H1 (cell line): Measurements from ENCODE around the gene ZNF148. TPM values are rescaled to one million over a fixed set of nuclear protein-coding genes. Genes with fewer than 3 reads are reported as not detected.

ENCODE experiments used
- CTCF ChIA-PET: fragments of 300-600 bp; sonication (Branson Sonifier 250); formaldehyde crosslinking; loops from one replicate; lab custom pipeline; 2021; ENCODE audit not compliant: partially characterized antibody; lab: Charles Lee
- POLR2A ChIA-PET: fragments of 300-600 bp; sonication (Branson Sonifier 250); formaldehyde crosslinking; loops from one replicate; lab custom pipeline; 2021; ENCODE audit warnings: inconsistent platforms; ENCODE audit not compliant: partially characterized antibody; lab: Charles Lee
- DNase-seq, 2 experiments: peaks; one replicate each; pipeline versions ENCODE4 v3.0.0 to v3.0.0-alpha.2; 2010 to 2022; ENCODE audit warnings: low spot score in 2 of 2, low read depth in 1 of 2, mixed read lengths in 1 of 2
- FAIRE-seq: peaks from 2 replicates; lab custom pipeline; 2011; peaks lifted over from hg19 to GRCh38; lab: Jason Lieb, UNC
- H2AFZ ChIP-seq: 2 replicates; pipeline ENCODE4 v1.8.1; 2012; ENCODE audit warnings: low read length, inconsistent platforms
- H2AK5ac ChIP-seq: 2 replicates; pipeline ENCODE4 v1.6.1; 2013; ENCODE audit warnings: low read depth, low read length
- H2BK120ac ChIP-seq: replicated peaks from 2 replicates; pipeline ENCODE3; 2013; ENCODE audit warnings: low read depth, low read length, inconsistent platforms
- H2BK12ac ChIP-seq: 2 replicates; pipeline ENCODE4 v1.6.1; 2013; ENCODE audit warnings: low read depth, low read length
- H2BK15ac ChIP-seq: 2 replicates; pipeline ENCODE4 v1.6.1; 2013; ENCODE audit warnings: low read length
- H2BK20ac ChIP-seq: 2 replicates; pipeline ENCODE4 v1.6.1; 2013; ENCODE audit warnings: low read length
- H2BK5ac ChIP-seq: 2 replicates; pipeline ENCODE4 v1.6.1; 2013; ENCODE audit warnings: low read depth, low read length
- H3K14ac ChIP-seq: 2 replicates; pipeline ENCODE4 v1.6.1; 2013; ENCODE audit warnings: inconsistent platforms; ENCODE audit not compliant: insufficient read length
- H3K18ac ChIP-seq: 2 replicates; pipeline ENCODE4 v1.6.1; 2013; ENCODE audit warnings: low read length; ENCODE audit errors: extremely low read depth
- H3K23ac ChIP-seq: 2 replicates; pipeline ENCODE4 v1.6.1; 2013; ENCODE audit warnings: inconsistent platforms; ENCODE audit not compliant: insufficient read length
- H3K23me2 ChIP-seq: 2 replicates; pipeline ENCODE4 v1.6.1; 2013; ENCODE audit warnings: low read depth, low read length
- H3K27ac ChIP-seq: 2 replicates; pipeline ENCODE4 v1.6.1; 2011; ENCODE audit warnings: low read depth, low read length, inconsistent platforms
- H3K27me3 ChIP-seq, 4 experiments: replicated peaks in 1 of 4; 1 replicate in 1 of 4; 2 replicates in 3 of 4; pipeline versions ENCODE4 v1.6.1 to v1.8.1; 2011 to 2013; ENCODE audit warnings: low read length in 3 of 4, mild to moderate bottlenecking in 3 of 4, inconsistent platforms in 2 of 4, mixed read lengths in 2 of 4, moderate library complexity in 1 of 4; ENCODE audit not compliant: control insufficient read depth in 3 of 4, insufficient read depth in 3 of 4; ENCODE audit errors: extremely low read depth in 1 of 4
- H3K36me3 ChIP-seq, 4 experiments: 2 replicates each; pipeline versions ENCODE4 v1.6.1 to v1.8.1; 2011 to 2013; ENCODE audit warnings: mild to moderate bottlenecking in 4 of 4, low read length in 3 of 4, moderate library complexity in 2 of 4, control low read depth in 1 of 4, inconsistent platforms in 1 of 4; ENCODE audit not compliant: insufficient read depth in 4 of 4, control insufficient read depth in 2 of 4
- H3K4ac ChIP-seq: replicated peaks from 2 replicates; pipeline ENCODE3; 2013; ENCODE audit warnings: low read length, low read depth, mixed read lengths, inconsistent platforms; ENCODE audit not compliant: insufficient read length
- H3K4me1 ChIP-seq, 4 experiments: replicated peaks in 1 of 4; 1 replicate in 1 of 4; 2 replicates in 3 of 4; pipeline versions ENCODE4 v1.6.1 to v1.8.1; 2011 to 2013; ENCODE audit warnings: low read length in 3 of 4, inconsistent platforms in 2 of 4, mixed read lengths in 1 of 4; ENCODE audit not compliant: insufficient read depth in 4 of 4, control insufficient read depth in 3 of 4
- H3K4me2 ChIP-seq, 2 experiments: 2 replicates each; pipeline versions ENCODE4 v1.6.1 to v1.8.1; 2011 to 2013; ENCODE audit warnings: low read depth in 2 of 2, low read length in 2 of 2, control low read depth in 1 of 2, inconsistent platforms in 1 of 2, mild to moderate bottlenecking in 1 of 2; ENCODE audit not compliant: insufficient read depth in 1 of 2
- H3K4me3 ChIP-seq, 4 experiments: fragments of 200-600, 300-600 bp in 1 of 4; sonication (generic), shearing (Covaris generic), sonication (Bioruptor Twin) in 1 of 4; 2 replicates each; pipeline versions ENCODE4 v1.5.1 to v1.8.1; 2011 to 2016; ENCODE audit warnings: low read length in 4 of 4, low read depth in 3 of 4, control low read depth in 2 of 4, inconsistent platforms in 2 of 4, mild to moderate bottlenecking in 2 of 4, mixed read lengths in 1 of 4, moderate library complexity in 1 of 4; ENCODE audit not compliant: insufficient read depth in 2 of 4; ENCODE audit errors: extremely low read depth in 1 of 4
- H3K56ac ChIP-seq: replicated peaks from 2 replicates; pipeline ENCODE3; 2013; ENCODE audit warnings: low read depth, mild to moderate bottlenecking, mixed read lengths, low read length, inconsistent platforms; ENCODE audit not compliant: insufficient read length
- H3K79me1 ChIP-seq: 2 replicates; pipeline ENCODE4 v1.6.1; 2013; ENCODE audit warnings: low read depth, low read length, control low read depth
- H3K79me2 ChIP-seq, 2 experiments: 2 replicates each; pipeline versions ENCODE4 v1.6.1 to v1.8.1; 2012 to 2013; ENCODE audit warnings: low read length in 2 of 2, mild to moderate bottlenecking in 2 of 2, inconsistent platforms in 1 of 2; ENCODE audit not compliant: insufficient read depth in 2 of 2, control insufficient read depth in 1 of 2
- H3K9ac ChIP-seq, 4 experiments: replicated peaks in 1 of 4; 1 replicate in 1 of 4; 2 replicates in 3 of 4; pipeline versions ENCODE4 v1.6.1 to v1.8.1; 2011 to 2013; ENCODE audit warnings: low read depth in 3 of 4, low read length in 3 of 4, control low read depth in 2 of 4, mild to moderate bottlenecking in 2 of 4, moderate library complexity in 2 of 4, inconsistent platforms in 1 of 4; ENCODE audit errors: extremely low read depth in 1 of 4
- H3K9me3 ChIP-seq, 2 experiments: 2 replicates each; pipeline versions ENCODE4 v1.6.1 to v1.8.1; 2012 to 2013; ENCODE audit warnings: mild to moderate bottlenecking in 2 of 2, moderate library complexity in 2 of 2, control low read depth in 1 of 2, inconsistent platforms in 1 of 2, low read depth in 1 of 2, low read length in 1 of 2, mixed read lengths in 1 of 2; ENCODE audit not compliant: insufficient read depth in 2 of 2
- H4K20me1 ChIP-seq, 2 experiments: replicated peaks in 1 of 2; 2 replicates each; pipeline versions ENCODE3 to v1.8.1; 2011 to 2013; ENCODE audit warnings: inconsistent platforms in 2 of 2, low read length in 2 of 2, mild to moderate bottlenecking in 1 of 2; ENCODE audit not compliant: insufficient read depth in 2 of 2, control insufficient read depth in 1 of 2
- H4K5ac ChIP-seq: 2 replicates; pipeline ENCODE4 v1.6.1; 2013; ENCODE audit warnings: low read length, low read depth, mixed read lengths, inconsistent platforms; ENCODE audit not compliant: insufficient read length
- H4K8ac ChIP-seq: 2 replicates; pipeline ENCODE4 v1.8.0; 2013; ENCODE audit warnings: mild to moderate bottlenecking, moderate library complexity, low read length, inconsistent platforms; ENCODE audit not compliant: insufficient read depth; ENCODE audit errors: extremely low read depth
- H4K91ac ChIP-seq: replicated peaks from 2 replicates; pipeline ENCODE3; 2013; ENCODE audit warnings: low read length, mixed read lengths, inconsistent platforms; ENCODE audit not compliant: insufficient read length
- CEBPB ChIP-seq: IDR thresholded peaks from 2 replicates; pipeline ENCODE4 v1.6.1; 2012; ENCODE audit warnings: low read depth, low read length
- NRF1 ChIP-seq: IDR thresholded peaks from 2 replicates; pipeline ENCODE4 v1.6.1; 2011; ENCODE audit warnings: mild to moderate bottlenecking, low read depth, low read length, improper control_type of control experiment
- WGBS, 2 experiments: shearing (Covaris generic) in 1 of 2; methylation state at CpG; one replicate each; pipeline versions ENCODE4 v1.1.6 to v1.1.7; 2013 to 2015; ENCODE audit warnings: low lambda C conversion rate in 2 of 2, mixed read lengths in 2 of 2, inconsistent platforms in 1 of 2, low coverage in 1 of 2, missing lambda C conversion rate in 1 of 2; ENCODE audit not compliant: insufficient replicate concordance in 2 of 2, insufficient coverage in 1 of 2, insufficient read length in 1 of 2; ENCODE audit errors: extremely low coverage in 1 of 2, missing lambda C conversion rate in 1 of 2; 5-methylcytosine and 5-hydroxymethylcytosine counted together
- polyA plus RNA-seq, 7 experiments: library from polyadenylated mRNA; depleted of rRNA in 3 of 7; stranded (reverse) in 5 of 7; unstranded in 2 of 7; fragments of >200 nt in 5 of 7; fragments of 200-250 nt in 2 of 7; gene quantifications; 1 replicate in 5 of 7; 2 replicates in 1 of 7; 4 replicates in 1 of 7; pipeline versions ENCODE4 v1.2.1 to v1.2.3, GENCODE V29; 2011 to 2013; ENCODE audit warnings: missing spikeins in 2 of 7, mixed read lengths in 2 of 7
- total RNA-seq: library from RNA; stranded (reverse); fragmentation: NEBNext Ultra II Directional; extraction: Animal tissue kit (Norgen Biotek cat#: 25700); gene quantifications from 2 replicates; pipeline ENCODE4 v1.2.1, GENCODE V29; 2021

The ZNF148 gene
- total and polyA plus RNA-seq, 2 of the 8 experiments (the other 6 are each of a cell fraction or from before 2014, with no cell fraction given), result 3.7 to 22.6 TPM

DNA sequence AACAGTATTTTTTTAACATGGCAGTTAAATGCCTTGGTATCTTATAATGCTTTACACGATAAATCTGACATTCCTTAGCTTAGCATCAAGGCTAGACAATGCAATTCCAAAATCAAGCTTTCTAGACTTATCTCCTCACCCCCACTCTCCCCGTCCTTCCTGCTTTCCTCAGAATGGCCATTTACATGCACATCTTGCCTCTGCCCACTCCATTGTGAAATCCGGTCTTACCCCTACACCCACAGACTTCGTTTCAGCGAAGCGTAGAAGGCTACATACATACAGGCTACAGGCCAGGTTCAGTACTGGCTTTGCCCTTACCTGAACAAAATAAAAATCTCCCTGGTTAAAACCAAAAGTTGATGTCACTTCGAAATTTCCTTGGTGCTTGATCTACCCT lies 104.0 kb downstream of the ZNF148 start:
- ChIA-PET POLR2A (no interaction called here), CTCF (interaction anchor here (0.5 to 1.3 kb wide), 4 partner anchors 9 to 133 kb away, joined by 3 to 5 read pairs (median 4); no protein-coding TSS in a partner anchor)
- Histone ChIP-seq H4K20me1 (no peaks in the 10 kb centered on the region), H2BK5ac (no peak overlapping the region), H3K56ac (no peak overlapping the region), H2AK5ac (no peak overlapping the region), H3K4me2 (0 out of 4 replicates have a peak overlapping the region, but pooled peaks of 1 of the 2 experiments have one; percentile 25), H3K79me2 (no peaks in the 10 kb centered on the region), H4K8ac (no peak overlapping the region), H3K4me1 (peaks cover 0 to 6% (median 4%) of the 10 kb centered on the region in 4 experiments; a peak in 3 of 7 replicates), H2BK20ac (no peak overlapping the region), H3K4ac (no peak overlapping the region), H3K9ac (no peak overlapping the region), H3K4me3 (no peak overlapping the region), H2BK15ac (no peak overlapping the region), H3K9me3 (no peaks in the 10 kb centered on the region), H3K14ac (no peak overlapping the region), H2AFZ (no peak overlapping the region), H2BK120ac (no peak overlapping the region), H3K27me3 (no peaks in the 10 kb centered on the region), H3K23me2 (no peaks in the 10 kb centered on the region; the same call in 1 of the 2 replicates), H4K5ac (no peak overlapping the region), H3K18ac (no peak overlapping the region), H2BK12ac (no peak overlapping the region), H3K36me3 (no peaks in the 10 kb centered on the region; a peak in 1 of 8 replicates), H4K91ac (no peak overlapping the region), H3K27ac (no peak overlapping the region), H3K23ac (no peak overlapping the region), H3K79me1 (no peaks in the 10 kb centered on the region)
- WGBS, 2 experiments, result 65% methylated on average over 7 of the region's 7 CpGs; no CpG with 5 or more reads in 1 of the 2 experiments
- FAIRE-seq (peak; percentile 79), DNase-seq (no peak)
- peak; percentile 34; the same call in 1 of the 2 replicates for TF ChIP-seq CEBPB
- TF ChIP-seq NRF1, result no peak
